Measurements from ENCODE around the gene TMEM150B. TPM values are rescaled to one million over a fixed set of nuclear protein-coding genes. Genes with fewer than 3 reads are reported as not detected.

Gene TMEM150B
- total RNA-seq, 1 donor from 2014 or later = not detected

DNA sequence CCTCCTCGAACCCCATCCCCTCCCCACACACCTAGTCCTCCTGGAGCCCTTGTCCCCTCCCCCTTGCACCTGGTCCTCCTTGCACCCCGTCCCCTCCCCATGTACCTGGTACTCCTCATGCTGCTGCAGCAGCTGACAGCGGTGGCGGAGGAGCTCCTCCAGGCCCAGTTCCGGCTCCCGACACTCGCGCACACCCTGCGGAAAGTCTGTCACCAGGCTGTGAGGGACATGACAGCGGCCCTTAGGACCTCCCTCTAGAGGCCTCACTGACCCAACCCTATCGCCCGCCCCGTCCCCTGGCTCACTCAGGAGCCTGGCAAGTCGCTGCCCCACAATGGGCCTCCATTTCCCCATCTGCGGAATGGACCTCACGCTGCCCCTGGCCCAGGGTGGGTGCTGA lies 60.0 kb downstream of the TMEM150B start:
- DNase-seq (ENCODE audit: extremely low spot score in 2 of 2) = no peak
- H3K27me3 ChIP-seq = no peaks in the 10 kb centered on the region
- H3K4me3 ChIP-seq = no peak overlapping the region
- H3K36me3 ChIP-seq = peaks cover 0 to 4% of the 10 kb centered on the region in 2 donors
- TF ChIP-seq POLR2AphosphoS5 (IDR thresholded peaks at IDR 0.05; ENCODE audit: insufficient read depth in 1 of 2, low read depth in 1 of 2) = no peak
- TF ChIP-seq, protein P1, sequence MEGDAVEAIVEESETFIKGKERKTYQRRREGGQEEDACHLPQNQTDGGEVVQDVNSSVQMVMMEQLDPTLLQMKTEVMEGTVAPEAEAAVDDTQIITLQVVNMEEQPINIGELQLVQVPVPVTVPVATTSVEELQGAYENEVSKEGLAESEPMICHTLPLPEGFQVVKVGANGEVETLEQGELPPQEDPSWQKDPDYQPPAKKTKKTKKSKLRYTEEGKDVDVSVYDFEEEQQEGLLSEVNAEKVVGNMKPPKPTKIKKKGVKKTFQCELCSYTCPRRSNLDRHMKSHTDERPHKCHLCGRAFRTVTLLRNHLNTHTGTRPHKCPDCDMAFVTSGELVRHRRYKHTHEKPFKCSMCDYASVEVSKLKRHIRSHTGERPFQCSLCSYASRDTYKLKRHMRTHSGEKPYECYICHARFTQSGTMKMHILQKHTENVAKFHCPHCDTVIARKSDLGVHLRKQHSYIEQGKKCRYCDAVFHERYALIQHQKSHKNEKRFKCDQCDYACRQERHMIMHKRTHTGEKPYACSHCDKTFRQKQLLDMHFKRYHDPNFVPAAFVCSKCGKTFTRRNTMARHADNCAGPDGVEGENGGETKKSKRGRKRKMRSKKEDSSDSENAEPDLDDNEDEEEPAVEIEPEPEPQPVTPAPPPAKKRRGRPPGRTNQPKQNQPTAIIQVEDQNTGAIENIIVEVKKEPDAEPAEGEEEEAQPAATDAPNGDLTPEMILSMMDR (IDR thresholded peaks at IDR 0.05) = no peak
- no peak overlapping the region for H3K27ac ChIP-seq
- peaks cover 2% of the 10 kb centered on the region for H3K4me1 ChIP-seq
- intact Hi-C loops (cut with DNase I) = no loop called here
- no peaks in the 10 kb centered on the region for H3K9me3 ChIP-seq

DNA sequence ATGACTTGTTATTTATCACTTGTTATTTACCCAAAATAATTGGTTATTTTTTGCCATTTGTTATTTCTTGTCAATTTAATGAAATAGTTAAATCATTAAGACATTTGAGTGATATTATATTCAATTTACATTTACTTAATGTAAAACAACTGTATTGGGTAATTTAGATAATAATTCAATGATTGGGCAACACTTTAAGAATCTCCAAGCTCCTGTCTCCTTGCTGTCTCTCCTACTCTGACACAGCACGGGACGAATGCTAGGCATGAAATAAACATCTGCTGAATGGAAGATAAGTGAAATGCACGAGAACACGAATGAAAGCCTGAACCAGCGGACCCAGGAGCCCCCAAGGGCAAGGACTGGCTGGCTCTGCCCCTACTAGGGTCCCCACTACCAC lies 60.6 kb downstream of the TMEM150B start:
- Histone ChIP-seq H3K36me3 (peaks cover 0 to 4% of the 10 kb centered on the region in 2 donors), H3K27ac (no peak overlapping the region), H3K4me1 (peaks cover 8% of the 10 kb centered on the region), H3K4me3 (no peak overlapping the region), H3K9me3 (no peaks in the 10 kb centered on the region), H3K27me3 (no peaks in the 10 kb centered on the region)
- TF ChIP-seq POLR2A (IDR thresholded peaks at IDR 0.05) (no peak), POLR2AphosphoS5 (IDR thresholded peaks at IDR 0.05; ENCODE audit: insufficient read depth in 1 of 2, low read depth in 1 of 2) (no peak)
- TF ChIP-seq, protein P1 (IDR thresholded peaks at IDR 0.05) = no peak
- intact Hi-C loops (cut with DNase I) = no loop called here
- DNase-seq (ENCODE audit: extremely low spot score in 2 of 2) = no peak

Other genes starting within 250 kb of the TMEM150B start
- gene EPS8L1, start 249.5 kb downstream of the TMEM150B start, total RNA-seq = 180 TPM
- gene PPP1R12C, start 207.7 kb downstream of the TMEM150B start, total RNA-seq = 108 TPM
- gene TNNT1, start 176.1 kb downstream of the TMEM150B start, total RNA-seq = 9.1 TPM
- not detected for gene TNNI3, start 167.6 kb downstream of the TMEM150B start, total RNA-seq
- gene DNAAF3, start 158.7 kb downstream of the TMEM150B start, total RNA-seq = 5.6 TPM
- not detected for gene SYT5, start 145.1 kb downstream of the TMEM150B start, total RNA-seq
- 4.4 TPM for gene PTPRH, start 115.8 kb downstream of the TMEM150B start, total RNA-seq
- gene TMEM86B, start 96.6 kb downstream of the TMEM150B start, total RNA-seq = 2.9 TPM
- 30.4 TPM for gene PPP6R1, start 66.3 kb downstream of the TMEM150B start, total RNA-seq
- gene HSPBP1, start 45.2 kb downstream of the TMEM150B start, total RNA-seq = 29.5 TPM
- gene BRSK1, start 41.3 kb downstream of the TMEM150B start, total RNA-seq = 10.1 TPM
- 19.2 TPM for gene KMT5C, start 14.5 kb upstream of the TMEM150B start, total RNA-seq
- gene COX6B2, start 29.4 kb upstream of the TMEM150B start, total RNA-seq = 5.2 TPM
- gene GARIN5B, start 37.9 kb upstream of the TMEM150B start, total RNA-seq = not detected
- gene IL11, start 45.1 kb upstream of the TMEM150B start, total RNA-seq = not detected
- not detected for gene TMEM190, start 51.5 kb upstream of the TMEM150B start, total RNA-seq
- gene TMEM238, start 59.0 kb upstream of the TMEM150B start, total RNA-seq = 5.9 TPM
- gene RPL28, start 60.6 kb upstream of the TMEM150B start, total RNA-seq = 1,166 TPM
- 22.3 TPM for gene UBE2S, start 82.4 kb upstream of the TMEM150B start, total RNA-seq
- 0.25 TPM for gene SHISA7, start 118.0 kb upstream of the TMEM150B start, total RNA-seq
- 61.4 TPM for gene ISOC2, start 136.3 kb upstream of the TMEM150B start, total RNA-seq
- gene C19orf85, start 139.4 kb upstream of the TMEM150B start, total RNA-seq = not detected
- 2.7 TPM for gene ZNF628, start 151.3 kb upstream of the TMEM150B start, total RNA-seq
- 14.2 TPM for gene NAT14, start 159.8 kb upstream of the TMEM150B start, total RNA-seq
- gene SSC5D, start 163.1 kb upstream of the TMEM150B start, total RNA-seq = 13.5 TPM
- gene SBK2, start 211.8 kb upstream of the TMEM150B start, total RNA-seq = not detected
- gene SBK3, start 220.2 kb upstream of the TMEM150B start, total RNA-seq = not detected